CD4-positive, alpha-beta memory T cell (primary cell): ENCODE measurements around the gene TET3. TPM values are rescaled to one million over a fixed set of nuclear protein-coding genes. Genes with fewer than 3 reads are reported as not detected.

Experiments
- CTCF ChIA-PET: fragments of 350-600 bp; sonication (Branson Sonifier 250); formaldehyde crosslinking; loops from one replicate; lab custom pipeline; 2021; ENCODE audit warnings: inconsistent platforms; ENCODE audit not compliant: partially characterized antibody; lab: Charles Lee
- POLR2A ChIA-PET: fragments of 350-600 bp; sonication (Branson Sonifier 250); formaldehyde crosslinking; loops from one replicate; lab custom pipeline; 2021; ENCODE audit not compliant: partially characterized antibody; lab: Charles Lee
- DNase-seq, 5 donors: peaks; one replicate each; pipeline versions ENCODE4 v3.0.0 to v3.0.0-alpha.2; 2020 to 2022; ENCODE audit warnings: mixed read lengths in 1 of 5
- H3K27ac ChIP-seq: one replicate; pipeline ENCODE4 v1.7.0; 2013; ENCODE audit warnings: low read depth, low read length
- H3K27me3 ChIP-seq: 2 replicates; pipeline ENCODE4 v1.7.0; 2013; ENCODE audit warnings: mild to moderate bottlenecking, low read length, moderate library complexity; ENCODE audit not compliant: insufficient read depth
- H3K36me3 ChIP-seq: 2 replicates; pipeline ENCODE4 v1.7.0; 2013; ENCODE audit warnings: mild to moderate bottlenecking, low read length, moderate library complexity; ENCODE audit not compliant: insufficient read depth
- H3K4me1 ChIP-seq: 2 replicates; pipeline ENCODE4 v1.7.0; 2013; ENCODE audit warnings: mild to moderate bottlenecking, low read length, moderate library complexity; ENCODE audit not compliant: insufficient read depth
- H3K4me3 ChIP-seq, 2 donors: one replicate each; pipeline ENCODE4 v1.7.0; 2013; ENCODE audit warnings: low read length in 2 of 2, mild to moderate bottlenecking in 1 of 2
- H3K9me3 ChIP-seq, 2 donors: one replicate each; pipeline ENCODE4 v1.7.0; 2013; ENCODE audit warnings: low read length in 2 of 2, control low read depth in 1 of 2; ENCODE audit not compliant: control insufficient read depth in 1 of 2
- H3K27ac Mint-ChIP-seq, 7 donors: one replicate each; pipeline ENCODE4 v1.8.0; 2020 to 2021; ENCODE audit warnings: mixed read lengths in 7 of 7, mild to moderate bottlenecking in 6 of 7, inconsistent platforms in 3 of 7, moderate library complexity in 3 of 7
- H3K27me3 Mint-ChIP-seq, 2 donors: one replicate each; pipeline ENCODE4 v1.8.0; 2020 to 2021; ENCODE audit warnings: mixed read lengths in 2 of 2
- H3K36me3 Mint-ChIP-seq, 2 donors: one replicate each; pipeline ENCODE4 v1.8.0; 2020 to 2021; ENCODE audit warnings: mixed read lengths in 2 of 2, inconsistent platforms in 1 of 2, mild to moderate bottlenecking in 1 of 2
- H3K4me1 Mint-ChIP-seq, 4 donors: one replicate each; pipeline ENCODE4 v1.8.0; 2020 to 2021; ENCODE audit warnings: mixed read lengths in 4 of 4, mild to moderate bottlenecking in 1 of 4
- H3K4me3 Mint-ChIP-seq, 8 donors: one replicate each; pipeline ENCODE4 v1.8.0; 2020 to 2021; ENCODE audit warnings: mixed read lengths in 8 of 8, mild to moderate bottlenecking in 7 of 8, moderate library complexity in 6 of 8, inconsistent platforms in 3 of 8
- H3K9me3 Mint-ChIP-seq, 8 donors: one replicate each; pipeline ENCODE4 v1.8.0; 2020 to 2021; ENCODE audit warnings: mixed read lengths in 8 of 8, mild to moderate bottlenecking in 5 of 8, inconsistent platforms in 3 of 8, moderate library complexity in 1 of 8
- intact Hi-C: fragments of 100-400 bp; cut with micrococcal nuclease; formaldehyde crosslinking; loops from one replicate; pipeline ENCODE4 v1.15.1; 2023
- polyA plus RNA-seq, 2 donors: library from polyadenylated mRNA; unstranded; fragments of 300-500 nt; fragmentation: Illumina TruSeq; gene quantifications; one replicate each; pipeline ENCODE4 v1.2.3, GENCODE V29; 2021
- total RNA-seq, 2 experiments: library from RNA; stranded (reverse); gene quantifications; one replicate each; pipeline ENCODE4 v1.2.3, GENCODE V29; 2021

TET3 gene
- total RNA-seq (10 to 100 TPM; 18.2 to 19.4 TPM), polyA plus RNA-seq (under 1 TPM; 0.03 to 0.57 TPM)

DNA sequence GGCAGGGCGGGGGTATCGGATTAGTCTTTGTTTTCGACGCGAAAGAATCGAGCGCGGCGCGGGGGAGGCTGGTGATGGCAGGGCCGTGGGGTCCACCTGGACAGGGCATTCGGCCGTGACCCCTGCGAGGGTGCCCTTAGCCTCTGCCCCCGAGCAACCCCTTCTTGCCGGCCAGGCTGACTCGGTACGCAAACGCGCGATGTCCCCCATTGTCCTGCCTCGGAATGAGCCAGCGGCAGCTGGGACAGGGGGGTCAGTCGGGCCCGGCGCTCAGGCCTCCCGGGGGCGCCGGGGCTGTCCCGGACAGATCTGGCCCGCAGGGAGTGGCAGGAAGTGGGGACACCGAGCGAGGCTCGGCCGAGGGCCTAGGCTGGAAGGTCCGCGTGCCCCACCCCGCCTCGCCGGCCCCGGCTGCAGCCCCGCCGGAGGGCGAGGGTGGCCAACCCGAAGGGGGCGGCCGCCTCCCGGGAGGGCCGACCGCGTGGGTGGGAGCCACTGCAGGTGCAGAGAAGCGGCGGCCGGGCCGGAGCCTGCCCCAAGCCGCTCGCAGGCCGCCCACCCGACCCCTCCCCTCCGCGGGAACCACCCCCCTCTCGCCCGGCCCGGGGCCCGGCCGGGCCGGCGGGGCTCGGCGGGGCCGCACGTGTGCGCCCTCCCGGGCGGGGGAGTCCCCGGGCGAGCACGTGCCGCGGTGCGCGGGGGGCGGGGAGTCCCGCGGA, at the start of gene TET3:
TET3 (plus strand) TSS at position 708 of the 719 bp plus-strand sequence. CDS start 1,494 bp downstream, outside the sequence.
- no peaks in the 10 kb centered on the region for H3K9me3 Mint-ChIP-seq
- DNase-seq, result no peak
- POLR2A ChIA-PET, result interaction anchor here (1.0 to 5.0 kb wide), 6 partner anchors 14 to 156 kb away, joined by 3 to 34 read pairs (median 10); partner anchors contain the start of genes DGUOK and STAMBP
- H3K4me1 ChIP-seq, result peaks cover 76% of the 10 kb centered on the region
- H3K27me3 Mint-ChIP-seq, result no peaks in the 10 kb centered on the region
- H3K36me3 ChIP-seq, result no peaks in the 10 kb centered on the region
- H3K4me3 ChIP-seq, result peak within 1 kb of the TSS; percentile 52 to 73
- H3K27me3 ChIP-seq, result no peaks in the 10 kb centered on the region
- peak within 1 kb of the TSS; percentile 79 to 96 (median 88) for H3K27ac Mint-ChIP-seq
- H3K27ac ChIP-seq, result peak within 1 kb of the TSS; percentile 75
- CTCF ChIA-PET, result no interaction called here
- intact Hi-C loops, result loop anchor here (10.0 kb wide), 1 partner anchor 750 kb away; the partner anchor contains the start of genes CCT7 and PRADC1
- H3K4me3 Mint-ChIP-seq, result peak within 1 kb of the TSS; percentile 81 to 92 (median 86)
- H3K9me3 ChIP-seq, result no peaks in the 10 kb centered on the region
- H3K4me1 Mint-ChIP-seq, result peaks cover 60 to 85% (median 71%) of the 10 kb centered on the region in 4 donors
- H3K36me3 Mint-ChIP-seq, result peaks cover 3 to 14% of the 10 kb centered on the region in 2 donors

DNA sequence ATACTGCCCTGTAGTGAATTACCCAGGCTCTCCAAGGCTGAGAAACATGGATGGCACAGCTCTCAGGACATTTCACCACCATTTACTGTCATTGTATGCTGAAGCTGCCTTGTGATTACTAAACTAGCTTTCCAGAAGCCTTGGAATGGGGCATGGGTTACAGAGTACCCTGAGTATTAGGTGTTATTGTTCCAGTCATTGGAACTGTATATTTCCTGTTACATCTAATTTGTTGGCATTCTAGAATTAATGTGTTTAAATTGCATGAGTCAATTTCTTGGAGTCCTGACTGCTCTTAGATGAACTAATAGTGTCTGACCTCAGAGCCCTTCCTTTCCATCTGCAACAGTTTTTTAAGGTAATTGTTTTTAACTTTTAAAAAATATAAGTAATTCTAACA, 49.1 kb upstream of the TET3 start:
- Histone ChIP-seq H3K9me3 (no peaks in the 10 kb centered on the region), H3K27ac (no peak overlapping the region), H3K36me3 (peaks cover 13% of the 10 kb centered on the region), H3K4me1 (peaks cover 80% of the 10 kb centered on the region), H3K27me3 (no peaks in the 10 kb centered on the region), H3K4me3 (no peak overlapping the region)
- ChIA-PET POLR2A (interaction anchor here (0.9 to 1.6 kb wide), 4 partner anchors 9 to 198 kb away, joined by 3 to 4 read pairs (median 3); partner anchors contain the start of gene TPRKB), CTCF (no interaction called here)
- no peaks in the 10 kb centered on the region for H3K27me3 Mint-ChIP-seq
- H3K9me3 Mint-ChIP-seq, result no peaks in the 10 kb centered on the region
- H3K36me3 Mint-ChIP-seq, result peaks cover 30 to 75% of the 10 kb centered on the region in 2 donors
- no peak overlapping the region for H3K27ac Mint-ChIP-seq
- no peak overlapping the region for H3K4me3 Mint-ChIP-seq
- H3K4me1 Mint-ChIP-seq, result peaks cover 67 to 90% (median 79%) of the 10 kb centered on the region in 4 donors
- DNase-seq, result no peak
- intact Hi-C loops, result no loop called here

DNA sequence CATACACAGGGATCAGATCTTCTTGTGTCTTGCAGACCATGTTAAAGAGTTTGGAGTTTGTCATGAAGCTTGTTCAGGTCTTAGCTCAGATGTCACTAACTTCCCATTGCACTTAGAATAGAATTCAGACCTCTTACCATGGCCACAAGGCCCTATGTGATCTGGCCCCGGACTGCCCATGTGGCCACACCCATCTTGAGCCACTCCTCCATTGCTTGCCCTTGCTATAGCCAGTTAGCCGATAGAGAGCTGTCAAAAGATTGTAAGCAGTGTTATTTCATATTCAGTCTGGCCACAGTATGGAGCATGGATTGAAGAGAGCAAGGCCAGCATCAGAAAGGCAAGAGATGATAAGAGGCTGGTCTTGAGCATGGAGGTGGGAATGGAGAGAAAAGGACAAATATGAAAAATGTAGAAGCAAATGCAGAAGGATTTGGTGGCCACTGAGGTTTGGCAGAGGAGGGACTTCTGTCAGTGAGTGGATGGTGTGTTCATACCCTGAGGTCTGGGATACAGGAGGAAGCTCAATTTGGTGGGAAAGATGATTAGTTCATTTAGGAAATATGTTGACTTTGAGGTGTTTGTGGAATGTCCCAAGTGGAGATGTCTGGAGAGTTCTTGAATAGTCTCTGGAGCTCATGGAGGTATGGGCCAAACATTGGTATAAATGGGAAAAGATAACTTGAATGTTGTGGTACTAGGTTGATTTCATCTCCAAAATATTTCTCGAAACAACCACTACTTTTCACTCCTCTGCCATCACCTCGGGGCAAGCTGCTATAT, 47.4 kb upstream of the TET3 start:
- CTCF ChIA-PET, result interaction anchor here (1.3 kb wide), 1 partner anchor 10 kb away, joined by 3 read pairs; no protein-coding TSS in a partner anchor

DNA sequence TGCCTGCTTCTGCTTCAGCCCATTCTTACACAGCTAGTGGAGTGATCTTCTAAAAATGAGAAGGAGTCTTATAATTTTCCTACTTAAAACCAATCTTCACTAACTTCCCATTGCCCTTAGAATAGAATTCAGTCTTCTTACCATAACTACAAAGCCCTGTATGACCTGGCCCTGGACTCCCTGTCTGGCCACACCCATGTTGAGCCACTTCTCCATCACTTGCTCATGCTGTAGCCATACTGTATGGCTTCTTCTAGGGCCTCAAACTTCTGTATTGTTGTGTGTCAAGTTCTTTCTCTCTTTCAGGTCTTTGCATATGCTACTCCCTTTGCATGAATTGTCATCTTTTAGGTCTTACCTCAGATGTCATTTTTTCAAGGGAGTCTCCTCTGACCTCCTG, 46.8 kb upstream of the TET3 start:
- intact Hi-C loops, result no loop called here
- POLR2A ChIA-PET, result interaction anchor here (0.6 kb wide), 2 partner anchors 10 to 154 kb away, joined by 3 read pairs; no protein-coding TSS in a partner anchor

More for the DNA sequence above, 47.4 kb upstream of the TET3 start:
- peaks cover 63 to 87% (median 74%) of the 10 kb centered on the region in 4 donors for H3K4me1 Mint-ChIP-seq
- Histone ChIP-seq H3K4me3 (no peak overlapping the region), H3K9me3 (no peaks in the 10 kb centered on the region), H3K27ac (no peak overlapping the region), H3K36me3 (peaks cover 12% of the 10 kb centered on the region), H3K4me1 (peaks cover 65% of the 10 kb centered on the region), H3K27me3 (no peaks in the 10 kb centered on the region)
- no peaks in the 10 kb centered on the region for H3K9me3 Mint-ChIP-seq
- intact Hi-C loops, result no loop called here
- no peaks in the 10 kb centered on the region for H3K27me3 Mint-ChIP-seq
- peak overlapping the region in 2 of 8 donors; percentile 4 to 5 for H3K4me3 Mint-ChIP-seq
- no peak for DNase-seq
- POLR2A ChIA-PET, result interaction anchor here (0.6 to 1.2 kb wide), 3 partner anchors 10 to 155 kb away, joined by 3 to 5 read pairs (median 4); partner anchors contain the start of gene DGUOK
- peak overlapping the region; percentile 19 to 87 (median 59) for H3K27ac Mint-ChIP-seq
- peaks cover 23 to 75% of the 10 kb centered on the region in 2 donors for H3K36me3 Mint-ChIP-seq

DNA sequence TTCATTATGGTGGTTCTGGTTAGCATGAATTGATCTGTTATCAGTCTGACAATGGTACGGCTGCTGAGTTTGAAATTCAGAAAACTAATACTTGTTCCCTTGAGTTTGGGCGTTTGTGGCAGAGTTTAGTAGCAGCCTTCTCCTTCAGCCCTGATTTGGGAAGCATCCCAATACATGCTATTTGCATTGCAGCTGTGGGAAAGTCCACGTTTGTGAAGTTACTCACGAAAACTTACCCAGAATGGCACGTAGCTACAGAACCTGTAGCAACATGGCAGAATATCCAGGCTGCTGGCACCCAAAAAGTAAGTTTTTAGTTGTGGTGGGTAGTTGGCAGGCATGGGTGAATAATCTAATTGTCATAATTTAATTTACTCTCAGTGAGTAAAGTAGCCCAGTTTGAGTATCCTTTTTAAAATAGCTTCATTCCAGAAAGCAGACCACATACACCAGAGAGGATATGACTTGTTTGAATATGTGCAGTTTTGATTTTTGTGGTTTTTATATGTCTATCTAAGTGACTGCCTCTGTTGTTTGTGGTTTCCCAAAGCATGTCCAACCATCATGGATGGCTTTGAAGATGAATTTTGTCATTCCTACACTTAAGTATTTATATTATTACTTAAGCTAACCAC, 45.9 kb upstream of the TET3 start:
- intact Hi-C loops, result loop anchor here (1.0 kb wide), 1 partner anchor 48 kb away; no protein-coding TSS in a partner anchor
- DNase-seq, result peak in 3 of 5 donors; percentile 21 to 35 (median 22)
- peak overlapping the region in 3 of 8 donors; percentile 13 to 57 (median 17) for H3K4me3 Mint-ChIP-seq
- Histone ChIP-seq H3K9me3 (no peaks in the 10 kb centered on the region), H3K27me3 (no peaks in the 10 kb centered on the region), H3K27ac (no peak overlapping the region), H3K4me1 (peaks cover 51% of the 10 kb centered on the region), H3K4me3 (no peak overlapping the region), H3K36me3 (peaks cover 4% of the 10 kb centered on the region)
- ChIA-PET CTCF (interaction anchor here (0.8 to 1.2 kb wide), 7 partner anchors 11 to 209 kb away, joined by 3 to 6 read pairs (median 3); partner anchors contain the start of gene BOLA3), POLR2A (interaction anchor here (0.6 to 1.3 kb wide), 5 partner anchors 11 to 240 kb away, joined by 3 to 5 read pairs (median 3); partner anchors contain the start of gene MOB1A)
- H3K27me3 Mint-ChIP-seq, result no peaks in the 10 kb centered on the region
- peaks cover 17 to 65% of the 10 kb centered on the region in 2 donors for H3K36me3 Mint-ChIP-seq
- H3K27ac Mint-ChIP-seq, result peak overlapping the region in 6 of 7 donors; percentile 15 to 78 (median 56)
- peaks cover 52 to 79% (median 69%) of the 10 kb centered on the region in 4 donors for H3K4me1 Mint-ChIP-seq
- no peaks in the 10 kb centered on the region for H3K9me3 Mint-ChIP-seq

More for the DNA sequence above, 46.8 kb upstream of the TET3 start:
- no peaks in the 10 kb centered on the region for H3K27me3 ChIP-seq
- peaks cover 59% of the 10 kb centered on the region for H3K4me1 ChIP-seq
- DNase-seq, result no peak
- H3K4me3 ChIP-seq, result no peak overlapping the region
- no peaks in the 10 kb centered on the region for H3K9me3 ChIP-seq
- H3K27ac ChIP-seq, result no peak overlapping the region
- no peaks in the 10 kb centered on the region for H3K9me3 Mint-ChIP-seq
- H3K27ac Mint-ChIP-seq, result peak overlapping the region in 6 of 7 donors; percentile 42 to 87 (median 56)
- peaks cover 22 to 69% of the 10 kb centered on the region in 2 donors for H3K36me3 Mint-ChIP-seq
- H3K4me3 Mint-ChIP-seq, result peak overlapping the region in 1 of 8 donors; percentile 42
- H3K4me1 Mint-ChIP-seq, result peaks cover 57 to 87% (median 73%) of the 10 kb centered on the region in 4 donors
- no peaks in the 10 kb centered on the region for H3K27me3 Mint-ChIP-seq
- peaks cover 6% of the 10 kb centered on the region for H3K36me3 ChIP-seq
- CTCF ChIA-PET, result interaction anchor here (1.1 to 1.3 kb wide), 2 partner anchors 10 to 114 kb away, joined by 3 read pairs; no protein-coding TSS in a partner anchor

DNA sequence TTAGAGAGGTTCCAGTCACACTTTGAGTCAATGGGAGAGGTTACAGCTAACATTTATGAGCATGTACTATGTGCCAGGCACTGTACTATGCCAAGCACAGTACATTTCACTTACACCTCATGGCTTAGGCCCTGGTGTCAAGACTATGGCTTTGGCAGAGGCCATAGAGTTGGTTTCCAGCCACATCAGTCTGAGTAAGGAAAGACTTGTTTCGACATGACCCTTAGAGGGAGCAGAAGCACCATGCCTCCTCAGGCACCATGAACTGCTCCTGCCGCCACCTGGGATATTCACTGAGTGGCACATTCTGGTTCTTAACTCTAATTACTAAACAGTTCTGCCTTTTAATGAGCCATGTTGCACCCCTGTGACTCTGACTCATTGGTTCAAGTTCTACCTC, 45.3 kb upstream of the TET3 start:
- peaks cover 53 to 80% (median 69%) of the 10 kb centered on the region in 4 donors for H3K4me1 Mint-ChIP-seq
- no peaks in the 10 kb centered on the region for H3K9me3 Mint-ChIP-seq
- intact Hi-C loops, result loop anchor here (1.0 kb wide), 1 partner anchor 48 kb away; no protein-coding TSS in a partner anchor
- H3K4me3 ChIP-seq, result no peak overlapping the region
- H3K4me1 ChIP-seq, result peaks cover 51% of the 10 kb centered on the region
- H3K36me3 ChIP-seq, result peaks cover 4% of the 10 kb centered on the region
- H3K4me3 Mint-ChIP-seq, result no peak overlapping the region
- DNase-seq, result peak in 2 of 5 donors; percentile 18 to 21
- H3K36me3 Mint-ChIP-seq, result peaks cover 20 to 67% of the 10 kb centered on the region in 2 donors
- no peaks in the 10 kb centered on the region for H3K9me3 ChIP-seq
- no peak overlapping the region for H3K27ac ChIP-seq
- CTCF ChIA-PET, result interaction anchor here (0.8 to 1.2 kb wide), 4 partner anchors 10 to 208 kb away, joined by 3 to 6 read pairs (median 4); partner anchors contain the start of gene BOLA3
- H3K27ac Mint-ChIP-seq, result peak overlapping the region in 6 of 7 donors; percentile 15 to 78 (median 28)
- POLR2A ChIA-PET, result interaction anchor here (0.6 to 1.3 kb wide), 4 partner anchors 12 to 239 kb away, joined by 3 to 5 read pairs (median 4); partner anchors contain the start of gene MOB1A
- H3K27me3 ChIP-seq, result no peaks in the 10 kb centered on the region
- H3K27me3 Mint-ChIP-seq, result no peaks in the 10 kb centered on the region
